H9 (cell line): ENCODE results near the gene PON2. TPM values are rescaled to one million over a fixed set of nuclear protein-coding genes. Genes with fewer than 3 reads are reported as not detected.

Source experiments
- DNase-seq: peaks from one replicate; pipeline ENCODE4 v3.0.0-alpha.2; 2017
- H2AFZ ChIP-seq: one replicate; pipeline ENCODE4 v1.6.1; 2013; ENCODE audit warnings: mild to moderate bottlenecking, low read length, control low read depth, moderate library complexity
- H2AK5ac ChIP-seq: 2 replicates; pipeline ENCODE4 v1.6.1; 2013; ENCODE audit warnings: low read length, control low read depth, mixed read lengths; ENCODE audit not compliant: insufficient read length
- H2BK120ac ChIP-seq: one replicate; pipeline ENCODE4 v1.6.1; 2013; ENCODE audit warnings: low read depth, mild to moderate bottlenecking, low read length, control low read depth, inconsistent platforms; ENCODE audit not compliant: poor library complexity, severe bottlenecking
- H2BK12ac ChIP-seq: 2 replicates; pipeline ENCODE4 v1.6.1; 2013; ENCODE audit warnings: low read length, control low read depth, mixed read lengths, low read depth; ENCODE audit not compliant: insufficient read length
- H2BK15ac ChIP-seq: 2 replicates; pipeline ENCODE4 v1.6.1; 2013; ENCODE audit warnings: low read depth, low read length, control low read depth
- H2BK20ac ChIP-seq: one replicate; pipeline ENCODE4 v1.6.1; 2013; ENCODE audit warnings: low read depth, mild to moderate bottlenecking, low read length, control low read depth, inconsistent platforms; ENCODE audit not compliant: poor library complexity, severe bottlenecking
- H2BK5ac ChIP-seq: 2 replicates; pipeline ENCODE4 v1.6.1; 2013; ENCODE audit warnings: low read length, control low read depth, mixed read lengths; ENCODE audit not compliant: insufficient read length
- H3K14ac ChIP-seq: 2 replicates; pipeline ENCODE4 v1.6.1; 2013; ENCODE audit warnings: low read length, control low read depth; ENCODE audit not compliant: insufficient read depth
- H3K18ac ChIP-seq: 2 replicates; pipeline ENCODE4 v1.6.1; 2013; ENCODE audit warnings: low read depth, mild to moderate bottlenecking, mixed read lengths, low read length, control low read depth; ENCODE audit not compliant: insufficient read length
- H3K23ac ChIP-seq: 2 replicates; pipeline ENCODE4 v1.6.1; 2013; ENCODE audit warnings: low read length, control low read depth, mixed read lengths, low read depth; ENCODE audit not compliant: insufficient read length
- H3K23me2 ChIP-seq: 2 replicates; pipeline ENCODE4 v1.6.1; 2013; ENCODE audit warnings: low read depth, mild to moderate bottlenecking, mixed read lengths, low read length, control low read depth; ENCODE audit not compliant: insufficient read length, poor library complexity, severe bottlenecking
- H3K27ac ChIP-seq: 2 replicates; pipeline ENCODE4 v1.5.1; 2013; ENCODE audit warnings: low read length, control low read depth, mixed read lengths, low read depth; ENCODE audit not compliant: insufficient read length
- H3K27me3 ChIP-seq: 2 replicates; pipeline ENCODE4 v1.6.1; 2013; ENCODE audit warnings: low read length, control low read depth, inconsistent platforms; ENCODE audit not compliant: insufficient read depth
- H3K4ac ChIP-seq: 2 replicates; pipeline ENCODE4 v1.6.1; 2013; ENCODE audit warnings: low read depth, mild to moderate bottlenecking, control low read depth, inconsistent platforms, low read length, moderate library complexity
- H3K4me1 ChIP-seq: 2 replicates; pipeline ENCODE4 v1.6.1; 2013; ENCODE audit warnings: low read length, control low read depth, inconsistent platforms; ENCODE audit not compliant: insufficient read depth
- H3K4me2 ChIP-seq: 2 replicates; pipeline ENCODE4 v1.6.1; 2013; ENCODE audit warnings: low read length, control low read depth, mixed read lengths; ENCODE audit not compliant: insufficient read length, insufficient read depth
- H3K56ac ChIP-seq: 2 replicates; pipeline ENCODE4 v1.6.1; 2013; ENCODE audit warnings: low read depth, mild to moderate bottlenecking, mixed read lengths, low read length, control low read depth; ENCODE audit not compliant: insufficient read length
- H3K79me1 ChIP-seq: 2 replicates; pipeline ENCODE4 v1.6.1; 2013; ENCODE audit warnings: low read depth, mild to moderate bottlenecking, moderate library complexity, low read length, control low read depth, inconsistent platforms; ENCODE audit not compliant: insufficient read depth, poor library complexity, severe bottlenecking
- H3K79me2 ChIP-seq: 2 replicates; pipeline ENCODE4 v1.6.1; 2013; ENCODE audit warnings: low read length, control low read depth, inconsistent platforms; ENCODE audit not compliant: insufficient read depth
- H3K9ac ChIP-seq: 2 replicates; pipeline ENCODE4 v1.6.1; 2013; ENCODE audit warnings: low read length, control low read depth, mixed read lengths; ENCODE audit not compliant: insufficient read length; ENCODE audit errors: extremely low read depth
- H3K9me3 ChIP-seq: one replicate; pipeline ENCODE4 v1.6.1; 2013; ENCODE audit warnings: low read depth, low read length, inconsistent platforms; ENCODE audit not compliant: control insufficient read depth
- H3T11ph ChIP-seq: one replicate; pipeline ENCODE4 v1.6.1; 2013; ENCODE audit warnings: mild to moderate bottlenecking, low read length, control low read depth, inconsistent platforms
- H4K20me1 ChIP-seq: one replicate; pipeline ENCODE4 v1.6.1; 2013; ENCODE audit not compliant: control insufficient read depth, insufficient read length, insufficient read depth
- H4K5ac ChIP-seq: 2 replicates; pipeline ENCODE4 v1.6.1; 2013; ENCODE audit warnings: low read depth, mild to moderate bottlenecking, mixed read lengths, low read length, control low read depth; ENCODE audit not compliant: insufficient read length
- H4K8ac ChIP-seq: replicated peaks from 2 replicates; pipeline ENCODE4 v1.6.1; 2013; ENCODE audit warnings: low read length, control low read depth, mixed read lengths, low read depth; ENCODE audit not compliant: insufficient read length
- H4K91ac ChIP-seq: 2 replicates; pipeline ENCODE4 v1.6.1; 2013; ENCODE audit warnings: low read depth, mild to moderate bottlenecking, moderate library complexity, mixed read lengths, low read length, control low read depth; ENCODE audit not compliant: insufficient read length
- H3K27ac Mint-ChIP-seq, 3 experiments: 2 replicates in 2 of 3; 3 replicates in 1 of 3; pipeline ENCODE4 v1.8.0; 2020 to 2021; ENCODE audit warnings: mixed read lengths in 3 of 3, mild to moderate bottlenecking in 1 of 3, moderate library complexity in 1 of 3
- H3K27me3 Mint-ChIP-seq: 2 replicates; pipeline ENCODE4 v1.8.0; 2021; ENCODE audit warnings: low read depth, mild to moderate bottlenecking, moderate library complexity, mixed read lengths
- H3K36me3 Mint-ChIP-seq, 3 experiments: 2 replicates in 2 of 3; 3 replicates in 1 of 3; pipeline ENCODE4 v1.8.0; 2020 to 2021; ENCODE audit warnings: low read depth in 3 of 3, mixed read lengths in 3 of 3; ENCODE audit not compliant: insufficient read depth in 1 of 3
- H3K4me1 Mint-ChIP-seq, 2 experiments: 2 replicates each; pipeline ENCODE4 v1.8.0; 2020; ENCODE audit warnings: mixed read lengths in 2 of 2
- H3K4me3 Mint-ChIP-seq, 2 experiments: 2 replicates in 1 of 2; 3 replicates in 1 of 2; pipeline ENCODE4 v1.8.0; 2020 to 2021; ENCODE audit warnings: mild to moderate bottlenecking in 2 of 2, mixed read lengths in 2 of 2, moderate library complexity in 1 of 2
- H3K9me3 Mint-ChIP-seq, 2 experiments: 2 replicates in 1 of 2; 3 replicates in 1 of 2; pipeline ENCODE4 v1.8.0; 2020; ENCODE audit warnings: mild to moderate bottlenecking in 2 of 2, mixed read lengths in 2 of 2, moderate library complexity in 1 of 2
- WGBS: extraction: QIAGEN DNeasy Blood & Tissue Kit; methylation state at CpG from one replicate; pipeline ENCODE4 v1.1.7; 2013; ENCODE audit warnings: missing lambda C conversion rate, low lambda C conversion rate, mixed read lengths; ENCODE audit not compliant: insufficient read length; ENCODE audit errors: extremely low coverage; 5-methylcytosine and 5-hydroxymethylcytosine counted together
- total RNA-seq: library from RNA; stranded (reverse); gene quantifications from 2 replicates; pipeline ENCODE4 v1.2.1, GENCODE V29; 2021
- TF ChIP-seq, protein P1 (sequence below): fragments of 200-600 bp; sonication (generic); conservative IDR thresholded peaks from 3 replicates; pipeline ENCODE4 v1.8.0; 2021; ENCODE audit warnings: antibody characterized with exemption, mild to moderate bottlenecking

Gene PON2
- total RNA-seq, 1 experiment from 2014 or later = 26.7 TPM

DNA sequence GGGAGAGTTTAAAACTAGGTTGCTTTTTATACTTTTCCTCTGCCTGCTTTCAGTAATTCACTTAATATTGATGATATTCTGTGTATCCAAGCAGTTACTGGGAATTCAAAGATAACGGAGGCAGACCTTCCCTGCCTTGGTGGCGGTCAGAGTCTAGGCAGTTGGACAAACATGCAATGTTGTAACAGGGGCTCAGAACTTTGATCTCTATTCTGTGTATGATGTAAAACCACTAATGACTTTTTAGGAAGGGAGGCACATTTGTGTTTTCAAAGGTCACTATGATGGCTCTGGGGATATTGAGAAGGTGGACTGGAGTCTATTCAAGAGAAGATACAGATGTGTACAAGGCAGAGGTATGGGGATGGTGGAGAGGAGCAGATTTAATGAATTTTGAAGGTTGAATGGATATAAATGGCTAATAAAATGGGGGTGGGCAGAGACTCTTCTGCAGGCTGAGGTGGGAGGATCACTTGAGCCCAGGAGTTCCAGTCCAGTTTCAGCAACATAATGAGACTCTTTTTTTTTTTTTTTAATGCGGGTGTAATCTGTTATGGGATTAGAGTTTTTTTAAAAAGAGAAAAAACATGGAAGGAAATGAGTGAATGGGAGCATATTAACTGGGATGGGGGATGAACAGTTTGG lies 5.7 kb upstream of the PON2 start:
- Mint-ChIP-seq H3K9me3 (no peaks in the 10 kb centered on the region), H3K4me3 (no peak overlapping the region), H3K27me3 (peaks cover 1% of the 10 kb centered on the region; the same call in 1 of the 2 replicates), H3K36me3 (no peaks in the 10 kb centered on the region), H3K4me1 (peaks cover 0 to under 1% of the 10 kb centered on the region in 2 experiments; a peak in 1 of 4 replicates), H3K27ac (no peak overlapping the region)
- TF ChIP-seq, protein P1, sequence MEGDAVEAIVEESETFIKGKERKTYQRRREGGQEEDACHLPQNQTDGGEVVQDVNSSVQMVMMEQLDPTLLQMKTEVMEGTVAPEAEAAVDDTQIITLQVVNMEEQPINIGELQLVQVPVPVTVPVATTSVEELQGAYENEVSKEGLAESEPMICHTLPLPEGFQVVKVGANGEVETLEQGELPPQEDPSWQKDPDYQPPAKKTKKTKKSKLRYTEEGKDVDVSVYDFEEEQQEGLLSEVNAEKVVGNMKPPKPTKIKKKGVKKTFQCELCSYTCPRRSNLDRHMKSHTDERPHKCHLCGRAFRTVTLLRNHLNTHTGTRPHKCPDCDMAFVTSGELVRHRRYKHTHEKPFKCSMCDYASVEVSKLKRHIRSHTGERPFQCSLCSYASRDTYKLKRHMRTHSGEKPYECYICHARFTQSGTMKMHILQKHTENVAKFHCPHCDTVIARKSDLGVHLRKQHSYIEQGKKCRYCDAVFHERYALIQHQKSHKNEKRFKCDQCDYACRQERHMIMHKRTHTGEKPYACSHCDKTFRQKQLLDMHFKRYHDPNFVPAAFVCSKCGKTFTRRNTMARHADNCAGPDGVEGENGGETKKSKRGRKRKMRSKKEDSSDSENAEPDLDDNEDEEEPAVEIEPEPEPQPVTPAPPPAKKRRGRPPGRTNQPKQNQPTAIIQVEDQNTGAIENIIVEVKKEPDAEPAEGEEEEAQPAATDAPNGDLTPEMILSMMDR = no peak
- no peaks in the 10 kb centered on the region for H3K79me1 ChIP-seq
- no peak overlapping the region for H3K27ac ChIP-seq
- no peak overlapping the region for H2BK120ac ChIP-seq
- H4K5ac ChIP-seq = no peak overlapping the region
- H4K20me1 ChIP-seq = no peaks in the 10 kb centered on the region
- H3T11ph ChIP-seq = no peak overlapping the region
- H3K4me1 ChIP-seq = no peaks in the 10 kb centered on the region
- H4K91ac ChIP-seq = no peak overlapping the region
- H2BK20ac ChIP-seq = no peak overlapping the region
- H2AK5ac ChIP-seq = no peak overlapping the region
- H3K4ac ChIP-seq = no peak overlapping the region
- no peak overlapping the region for H3K4me2 ChIP-seq
- no peak overlapping the region for H2BK15ac ChIP-seq
- no peak overlapping the region for H2AFZ ChIP-seq
- H3K23me2 ChIP-seq = no peaks in the 10 kb centered on the region
- H2BK5ac ChIP-seq = no peak overlapping the region
- no peak for DNase-seq
- WGBS = no CpG with 5 or more reads among the region's 3 CpGs
- no peak overlapping the region for H4K8ac ChIP-seq
- H3K79me2 ChIP-seq = no peaks in the 10 kb centered on the region
- no peak overlapping the region for H3K14ac ChIP-seq
- no peaks in the 10 kb centered on the region for H3K27me3 ChIP-seq
- H2BK12ac ChIP-seq = no peak overlapping the region
- H3K9me3 ChIP-seq = no peaks in the 10 kb centered on the region
- H3K23ac ChIP-seq = no peak overlapping the region
- H3K56ac ChIP-seq = no peak overlapping the region
- H3K9ac ChIP-seq = no peak overlapping the region
- H3K18ac ChIP-seq = no peak overlapping the region
